H1 (cell line): ENCODE results near the gene PIGH. TPM values are rescaled to one million over a fixed set of nuclear protein-coding genes. Genes with fewer than 3 reads are reported as not detected.
A peak's percentile ranks its signal among the peaks of the same experiment; 100 is the strongest.

Experiments
- CTCF ChIA-PET: fragments of 300-600 bp; sonication (Branson Sonifier 250); formaldehyde crosslinking; loops from one replicate; lab custom pipeline; 2021; ENCODE audit not compliant: partially characterized antibody; lab: Charles Lee
- POLR2A ChIA-PET: fragments of 300-600 bp; sonication (Branson Sonifier 250); formaldehyde crosslinking; loops from one replicate; lab custom pipeline; 2021; ENCODE audit warnings: inconsistent platforms; ENCODE audit not compliant: partially characterized antibody; lab: Charles Lee
- DNase-seq, 2 experiments: peaks; one replicate each; pipeline versions ENCODE4 v3.0.0 to v3.0.0-alpha.2; 2010 to 2022; ENCODE audit warnings: low spot score in 2 of 2, low read depth in 1 of 2, mixed read lengths in 1 of 2
- FAIRE-seq: peaks from 2 replicates; lab custom pipeline; 2011; peaks lifted over from hg19 to GRCh38; lab: Jason Lieb, UNC
- H2AFZ ChIP-seq: 2 replicates; pipeline ENCODE4 v1.8.1; 2012; ENCODE audit warnings: low read length, inconsistent platforms
- H2AK5ac ChIP-seq: 2 replicates; pipeline ENCODE4 v1.6.1; 2013; ENCODE audit warnings: low read depth, low read length
- H2BK120ac ChIP-seq: replicated peaks from 2 replicates; pipeline ENCODE3; 2013; ENCODE audit warnings: low read depth, low read length, inconsistent platforms
- H2BK12ac ChIP-seq: 2 replicates; pipeline ENCODE4 v1.6.1; 2013; ENCODE audit warnings: low read depth, low read length
- H2BK15ac ChIP-seq: 2 replicates; pipeline ENCODE4 v1.6.1; 2013; ENCODE audit warnings: low read length
- H2BK20ac ChIP-seq: 2 replicates; pipeline ENCODE4 v1.6.1; 2013; ENCODE audit warnings: low read length
- H2BK5ac ChIP-seq: 2 replicates; pipeline ENCODE4 v1.6.1; 2013; ENCODE audit warnings: low read depth, low read length
- H3K14ac ChIP-seq: 2 replicates; pipeline ENCODE4 v1.6.1; 2013; ENCODE audit warnings: inconsistent platforms; ENCODE audit not compliant: insufficient read length
- H3K18ac ChIP-seq: 2 replicates; pipeline ENCODE4 v1.6.1; 2013; ENCODE audit warnings: low read length; ENCODE audit errors: extremely low read depth
- H3K23ac ChIP-seq: 2 replicates; pipeline ENCODE4 v1.6.1; 2013; ENCODE audit warnings: inconsistent platforms; ENCODE audit not compliant: insufficient read length
- H3K23me2 ChIP-seq: 2 replicates; pipeline ENCODE4 v1.6.1; 2013; ENCODE audit warnings: low read depth, low read length
- H3K27ac ChIP-seq: 2 replicates; pipeline ENCODE4 v1.6.1; 2011; ENCODE audit warnings: low read depth, low read length, inconsistent platforms
- H3K27me3 ChIP-seq, 4 experiments: replicated peaks in 1 of 4; 1 replicate in 1 of 4; 2 replicates in 3 of 4; pipeline versions ENCODE4 v1.6.1 to v1.8.1; 2011 to 2013; ENCODE audit warnings: low read length in 3 of 4, mild to moderate bottlenecking in 3 of 4, inconsistent platforms in 2 of 4, mixed read lengths in 2 of 4, moderate library complexity in 1 of 4; ENCODE audit not compliant: control insufficient read depth in 3 of 4, insufficient read depth in 3 of 4; ENCODE audit errors: extremely low read depth in 1 of 4
- H3K36me3 ChIP-seq, 4 experiments: 2 replicates each; pipeline versions ENCODE4 v1.6.1 to v1.8.1; 2011 to 2013; ENCODE audit warnings: mild to moderate bottlenecking in 4 of 4, low read length in 3 of 4, moderate library complexity in 2 of 4, control low read depth in 1 of 4, inconsistent platforms in 1 of 4; ENCODE audit not compliant: insufficient read depth in 4 of 4, control insufficient read depth in 2 of 4
- H3K4ac ChIP-seq: replicated peaks from 2 replicates; pipeline ENCODE3; 2013; ENCODE audit warnings: low read length, low read depth, mixed read lengths, inconsistent platforms; ENCODE audit not compliant: insufficient read length
- H3K4me1 ChIP-seq, 4 experiments: replicated peaks in 1 of 4; 1 replicate in 1 of 4; 2 replicates in 3 of 4; pipeline versions ENCODE4 v1.6.1 to v1.8.1; 2011 to 2013; ENCODE audit warnings: low read length in 3 of 4, inconsistent platforms in 2 of 4, mixed read lengths in 1 of 4; ENCODE audit not compliant: insufficient read depth in 4 of 4, control insufficient read depth in 3 of 4
- H3K4me2 ChIP-seq, 2 experiments: 2 replicates each; pipeline versions ENCODE4 v1.6.1 to v1.8.1; 2011 to 2013; ENCODE audit warnings: low read depth in 2 of 2, low read length in 2 of 2, control low read depth in 1 of 2, inconsistent platforms in 1 of 2, mild to moderate bottlenecking in 1 of 2; ENCODE audit not compliant: insufficient read depth in 1 of 2
- H3K4me3 ChIP-seq, 4 experiments: fragments of 200-600, 300-600 bp in 1 of 4; sonication (generic), shearing (Covaris generic), sonication (Bioruptor Twin) in 1 of 4; 2 replicates each; pipeline versions ENCODE4 v1.5.1 to v1.8.1; 2011 to 2016; ENCODE audit warnings: low read length in 4 of 4, low read depth in 3 of 4, control low read depth in 2 of 4, inconsistent platforms in 2 of 4, mild to moderate bottlenecking in 2 of 4, mixed read lengths in 1 of 4, moderate library complexity in 1 of 4; ENCODE audit not compliant: insufficient read depth in 2 of 4; ENCODE audit errors: extremely low read depth in 1 of 4
- H3K56ac ChIP-seq: replicated peaks from 2 replicates; pipeline ENCODE3; 2013; ENCODE audit warnings: low read depth, mild to moderate bottlenecking, mixed read lengths, low read length, inconsistent platforms; ENCODE audit not compliant: insufficient read length
- H3K79me1 ChIP-seq: 2 replicates; pipeline ENCODE4 v1.6.1; 2013; ENCODE audit warnings: low read depth, low read length, control low read depth
- H3K79me2 ChIP-seq, 2 experiments: 2 replicates each; pipeline versions ENCODE4 v1.6.1 to v1.8.1; 2012 to 2013; ENCODE audit warnings: low read length in 2 of 2, mild to moderate bottlenecking in 2 of 2, inconsistent platforms in 1 of 2; ENCODE audit not compliant: insufficient read depth in 2 of 2, control insufficient read depth in 1 of 2
- H3K9ac ChIP-seq, 4 experiments: replicated peaks in 1 of 4; 1 replicate in 1 of 4; 2 replicates in 3 of 4; pipeline versions ENCODE4 v1.6.1 to v1.8.1; 2011 to 2013; ENCODE audit warnings: low read depth in 3 of 4, low read length in 3 of 4, control low read depth in 2 of 4, mild to moderate bottlenecking in 2 of 4, moderate library complexity in 2 of 4, inconsistent platforms in 1 of 4; ENCODE audit errors: extremely low read depth in 1 of 4
- H3K9me3 ChIP-seq, 2 experiments: 2 replicates each; pipeline versions ENCODE4 v1.6.1 to v1.8.1; 2012 to 2013; ENCODE audit warnings: mild to moderate bottlenecking in 2 of 2, moderate library complexity in 2 of 2, control low read depth in 1 of 2, inconsistent platforms in 1 of 2, low read depth in 1 of 2, low read length in 1 of 2, mixed read lengths in 1 of 2; ENCODE audit not compliant: insufficient read depth in 2 of 2
- H4K20me1 ChIP-seq, 2 experiments: replicated peaks in 1 of 2; 2 replicates each; pipeline versions ENCODE3 to v1.8.1; 2011 to 2013; ENCODE audit warnings: inconsistent platforms in 2 of 2, low read length in 2 of 2, mild to moderate bottlenecking in 1 of 2; ENCODE audit not compliant: insufficient read depth in 2 of 2, control insufficient read depth in 1 of 2
- H4K5ac ChIP-seq: 2 replicates; pipeline ENCODE4 v1.6.1; 2013; ENCODE audit warnings: low read length, low read depth, mixed read lengths, inconsistent platforms; ENCODE audit not compliant: insufficient read length
- H4K8ac ChIP-seq: 2 replicates; pipeline ENCODE4 v1.8.0; 2013; ENCODE audit warnings: mild to moderate bottlenecking, moderate library complexity, low read length, inconsistent platforms; ENCODE audit not compliant: insufficient read depth; ENCODE audit errors: extremely low read depth
- H4K91ac ChIP-seq: replicated peaks from 2 replicates; pipeline ENCODE3; 2013; ENCODE audit warnings: low read length, mixed read lengths, inconsistent platforms; ENCODE audit not compliant: insufficient read length
- GABPA ChIP-seq: IDR thresholded peaks from 2 replicates; pipeline ENCODE4 v1.6.1; 2011; ENCODE audit warnings: mild to moderate bottlenecking, low read length, moderate library complexity, borderline replicate concordance; ENCODE audit not compliant: insufficient read depth
- GTF2F1 ChIP-seq: IDR thresholded peaks from 2 replicates; pipeline ENCODE4 v1.6.1; 2012; ENCODE audit warnings: low read depth, low read length, improper control_type of control experiment, borderline replicate concordance
- RXRA ChIP-seq: IDR thresholded peaks from 2 replicates; pipeline ENCODE4 v1.6.1; 2011; ENCODE audit warnings: low read depth, mild to moderate bottlenecking, low read length, moderate library complexity; ENCODE audit not compliant: insufficient read depth
- SIN3A ChIP-seq, 2 experiments: IDR thresholded peaks in 1 of 2; conservative IDR thresholded peaks in 1 of 2; 2 replicates each; pipeline ENCODE4 v1.6.1; 2011 to 2012; ENCODE audit warnings: low read length in 2 of 2, improper control_type of control experiment in 1 of 2, low read depth in 1 of 2, mild to moderate bottlenecking in 1 of 2
- SIRT6 ChIP-seq: IDR thresholded peaks from one replicate; pipeline ENCODE4 v1.7.1; 2012; ENCODE audit warnings: low read length, inconsistent platforms
- TAF1 ChIP-seq: IDR thresholded peaks from 2 replicates; pipeline ENCODE4 v1.6.1; 2011; ENCODE audit warnings: mild to moderate bottlenecking, low read depth, low read length
- TBP ChIP-seq: IDR thresholded peaks from 2 replicates; pipeline ENCODE4 v1.6.1; 2011; ENCODE audit warnings: low read depth, low read length, improper control_type of control experiment
- YY1 ChIP-seq: IDR thresholded peaks from 2 replicates; pipeline ENCODE4 v1.6.1; 2011; ENCODE audit warnings: low read depth, mild to moderate bottlenecking, low read length
- WGBS, 2 experiments: shearing (Covaris generic) in 1 of 2; methylation state at CpG; one replicate each; pipeline versions ENCODE4 v1.1.6 to v1.1.7; 2013 to 2015; ENCODE audit warnings: low lambda C conversion rate in 2 of 2, mixed read lengths in 2 of 2, inconsistent platforms in 1 of 2, low coverage in 1 of 2, missing lambda C conversion rate in 1 of 2; ENCODE audit not compliant: insufficient replicate concordance in 2 of 2, insufficient coverage in 1 of 2, insufficient read length in 1 of 2; ENCODE audit errors: extremely low coverage in 1 of 2, missing lambda C conversion rate in 1 of 2; 5-methylcytosine and 5-hydroxymethylcytosine counted together
- polyA plus RNA-seq, 7 experiments: library from polyadenylated mRNA; depleted of rRNA in 3 of 7; stranded (reverse) in 5 of 7; unstranded in 2 of 7; fragments of >200 nt in 5 of 7; fragments of 200-250 nt in 2 of 7; gene quantifications; 1 replicate in 5 of 7; 2 replicates in 1 of 7; 4 replicates in 1 of 7; pipeline versions ENCODE4 v1.2.1 to v1.2.3, GENCODE V29; 2011 to 2013; ENCODE audit warnings: missing spikeins in 2 of 7, mixed read lengths in 2 of 7
- total RNA-seq: library from RNA; stranded (reverse); fragmentation: NEBNext Ultra II Directional; extraction: Animal tissue kit (Norgen Biotek cat#: 25700); gene quantifications from 2 replicates; pipeline ENCODE4 v1.2.1, GENCODE V29; 2021
- TF ChIP-seq, protein P1 (sequence below), 3 experiments: IDR thresholded peaks; 1 replicate in 2 of 3; 2 replicates in 1 of 3; pipeline versions ENCODE4 v1.5.1 to v1.6.1; 2011; ENCODE audit warnings: low read length in 3 of 3, mild to moderate bottlenecking in 3 of 3, inconsistent platforms in 2 of 3, low read depth in 1 of 3, moderate library complexity in 1 of 3; ENCODE audit not compliant: insufficient read depth in 1 of 3; ENCODE audit errors: control extremely low read depth in 1 of 3

PIGH gene
- total and polyA plus RNA-seq, 2 of the 8 experiments (the other 6 are each of a cell fraction or from before 2014, with no cell fraction given): 7.2 to 8.6 TPM

DNA sequence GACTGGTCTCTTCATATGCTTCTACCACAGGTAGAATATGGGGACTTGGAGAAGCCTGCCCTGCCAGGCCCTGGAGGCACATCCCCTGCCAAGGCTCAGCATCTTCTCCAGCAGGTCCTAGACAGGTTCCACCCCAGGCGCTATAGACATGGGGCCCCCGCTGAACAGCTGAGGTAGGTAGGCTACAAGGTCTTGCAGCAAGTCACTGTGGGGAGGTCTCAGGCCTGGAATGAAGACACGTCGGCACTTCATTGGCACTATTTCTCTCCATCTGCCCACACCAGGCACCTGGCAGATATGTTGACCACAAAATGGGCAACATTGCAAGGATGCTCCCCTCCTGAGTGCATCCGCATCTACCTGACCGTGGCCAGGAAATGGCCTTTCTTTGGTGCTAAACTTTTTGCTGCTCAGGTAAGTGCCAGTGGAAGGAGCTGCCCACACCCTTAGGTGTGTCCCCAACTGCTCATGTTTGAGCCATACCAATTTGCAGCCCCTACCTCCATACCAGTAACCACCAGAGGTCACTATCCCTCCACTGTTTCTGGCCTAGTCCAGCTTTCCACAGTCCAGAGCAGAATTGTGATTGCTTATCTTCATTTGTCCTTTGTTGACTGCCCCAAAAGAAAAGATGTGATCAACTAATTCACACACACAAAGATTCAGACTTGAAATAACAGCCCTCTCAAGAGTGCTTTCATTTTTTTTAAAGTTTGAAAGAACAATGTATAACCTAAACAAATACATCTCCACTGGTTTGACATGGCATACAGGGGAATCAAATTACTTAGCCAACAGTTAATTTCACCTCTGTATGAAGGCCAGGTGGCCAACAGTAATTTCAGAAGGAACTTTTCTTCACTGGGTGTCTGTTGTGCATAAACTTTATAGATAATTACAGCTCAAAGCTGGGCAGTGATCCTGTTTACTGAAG is 16.1 kb downstream of the PIGH start:
- Histone ChIP-seq H2AFZ (no peak overlapping the region), H2BK120ac (no peak overlapping the region), H4K91ac (no peak overlapping the region), H2BK20ac (no peak overlapping the region), H4K5ac (no peak overlapping the region), H3K79me1 (no peaks in the 10 kb centered on the region), H2BK5ac (no peak overlapping the region), H3K4me2 (no peak overlapping the region), H3K4me1 (no peaks in the 10 kb centered on the region), H3K36me3 (peaks cover 6 to 21% (median 14%) of the 10 kb centered on the region in 4 experiments), H3K14ac (no peak overlapping the region), H4K20me1 (peaks cover 0 to 2% of the 10 kb centered on the region in 2 experiments), H3K4ac (no peak overlapping the region), H3K27me3 (no peaks in the 10 kb centered on the region), H3K23me2 (no peaks in the 10 kb centered on the region), H3K23ac (no peak overlapping the region), H3K9ac (no peak overlapping the region), H3K27ac (no peak overlapping the region), H3K9me3 (no peaks in the 10 kb centered on the region), H3K79me2 (no peaks in the 10 kb centered on the region), H2BK12ac (no peak overlapping the region), H3K18ac (no peak overlapping the region), H4K8ac (no peak overlapping the region; the same call in 1 of the 2 replicates), H2AK5ac (no peak overlapping the region), H2BK15ac (no peak overlapping the region), H3K4me3 (no peak overlapping the region), H3K56ac (no peak overlapping the region)
- DNase-seq: no peak
- WGBS, 2 experiments: 92% methylated on average over 6 of the region's 6 CpGs; no CpG with 5 or more reads in 1 of the 2 experiments
- FAIRE-seq: peak; percentile 80
- ChIA-PET CTCF (interaction anchor here (0.8 to 28.8 kb wide), 38 partner anchors 9 to 194 kb away, joined by 3 to 924 read pairs (median 4); partner anchors contain the start of genes ARG2, PIGH, PLEKHH1 and RDH12), POLR2A (interaction anchor here (0.8 to 1.7 kb wide), 6 partner anchors 8 to 111 kb away, joined by 3 to 6 read pairs (median 4); partner anchors contain the start of genes PIGH and RDH11)
- TF ChIP-seq TBP (no peak), GABPA (no peak), YY1 (no peak), RXRA (no peak), SIN3A (conservative IDR thresholded peaks at IDR 0.05 in 1 of 2, IDR thresholded peaks at IDR 0.05 in 1 of 2; ENCODE audit: low read depth in 1 of 2, low read length in 2 of 2) (no peak), TAF1 (no peak), SIRT6 (no peak), GTF2F1 (no peak)
- TF ChIP-seq, protein P1, sequence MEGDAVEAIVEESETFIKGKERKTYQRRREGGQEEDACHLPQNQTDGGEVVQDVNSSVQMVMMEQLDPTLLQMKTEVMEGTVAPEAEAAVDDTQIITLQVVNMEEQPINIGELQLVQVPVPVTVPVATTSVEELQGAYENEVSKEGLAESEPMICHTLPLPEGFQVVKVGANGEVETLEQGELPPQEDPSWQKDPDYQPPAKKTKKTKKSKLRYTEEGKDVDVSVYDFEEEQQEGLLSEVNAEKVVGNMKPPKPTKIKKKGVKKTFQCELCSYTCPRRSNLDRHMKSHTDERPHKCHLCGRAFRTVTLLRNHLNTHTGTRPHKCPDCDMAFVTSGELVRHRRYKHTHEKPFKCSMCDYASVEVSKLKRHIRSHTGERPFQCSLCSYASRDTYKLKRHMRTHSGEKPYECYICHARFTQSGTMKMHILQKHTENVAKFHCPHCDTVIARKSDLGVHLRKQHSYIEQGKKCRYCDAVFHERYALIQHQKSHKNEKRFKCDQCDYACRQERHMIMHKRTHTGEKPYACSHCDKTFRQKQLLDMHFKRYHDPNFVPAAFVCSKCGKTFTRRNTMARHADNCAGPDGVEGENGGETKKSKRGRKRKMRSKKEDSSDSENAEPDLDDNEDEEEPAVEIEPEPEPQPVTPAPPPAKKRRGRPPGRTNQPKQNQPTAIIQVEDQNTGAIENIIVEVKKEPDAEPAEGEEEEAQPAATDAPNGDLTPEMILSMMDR (IDR thresholded peaks at IDR 0.05; ENCODE audit: control extremely low read depth in 1 of 3, insufficient read depth in 1 of 3, low read depth in 1 of 3, low read length in 3 of 3): peak; percentile 54 to 83 (median 80)
